Smooth muscle cell (in vitro differentiated cells): ENCODE results near the gene ANKRD13B. TPM values are rescaled to one million over a fixed set of nuclear protein-coding genes. Genes with fewer than 3 reads are reported as not detected.

Experiments
- DNase-seq: peaks from one replicate; lab custom pipeline; 2025; ENCODE audit not compliant: unreplicated experiment; lab: John Stamatoyannopoulos, UW
- H2AFZ ChIP-seq: fragments of 200-600 bp; sonication (generic); 2 replicates; pipeline ENCODE4 v1.6.0; 2016; ENCODE audit warnings: antibody characterized with exemption, low read depth, mild to moderate bottlenecking
- H3F3A ChIP-seq: fragments of 200-600 bp; sonication (generic); 2 replicates; pipeline ENCODE4 v1.6.0; 2017; ENCODE audit warnings: antibody characterized with exemption, low read depth
- H3K27ac ChIP-seq: fragments of 200-600 bp; sonication (generic); 2 replicates; pipeline ENCODE4 v1.5.1; 2016; ENCODE audit warnings: low read depth, mild to moderate bottlenecking
- H3K27me3 ChIP-seq: fragments of 200-600 bp; sonication (generic); 2 replicates; pipeline ENCODE4 v1.6.1; 2016; ENCODE audit warnings: low read depth, mild to moderate bottlenecking
- H3K36me3 ChIP-seq: fragments of 200-600 bp; sonication (generic); 2 replicates; pipeline ENCODE4 v1.5.1; 2016; ENCODE audit warnings: low read depth
- H3K4me1 ChIP-seq: fragments of 200-600 bp; sonication (generic); 2 replicates; pipeline ENCODE4 v1.5.1; 2016; ENCODE audit warnings: low read depth
- H3K4me2 ChIP-seq: fragments of 200-600 bp; sonication (generic); 2 replicates; pipeline ENCODE4 v1.6.0; 2016; ENCODE audit warnings: mild to moderate bottlenecking
- H3K4me3 ChIP-seq: fragments of 200-600 bp; sonication (generic); 2 replicates; pipeline ENCODE4 v1.5.1; 2016; ENCODE audit warnings: mild to moderate bottlenecking
- H3K79me2 ChIP-seq: fragments of 200-600 bp; sonication (generic); 2 replicates; pipeline ENCODE4 v1.6.0; 2016; ENCODE audit warnings: low read depth, mild to moderate bottlenecking
- H3K9ac ChIP-seq: fragments of 200-600 bp; sonication (generic); 2 replicates; pipeline ENCODE4 v1.6.0; 2016; ENCODE audit warnings: low read depth
- H3K9me3 ChIP-seq: fragments of 200-600 bp; sonication (generic); replicated peaks from 2 replicates; pipeline ENCODE4 v1.5.1; 2016; ENCODE audit warnings: low read depth
- H4K20me1 ChIP-seq: fragments of 200-600 bp; sonication (generic); 2 replicates; pipeline ENCODE4 v1.6.0; 2016; ENCODE audit warnings: low read depth
- CTCF ChIP-seq: fragments of 200-600 bp; sonication (generic); IDR thresholded peaks from 2 replicates; pipeline ENCODE4 v1.5.1; 2017; ENCODE audit warnings: borderline replicate concordance, mild to moderate bottlenecking, antibody characterized with exemption; ENCODE audit not compliant: insufficient read depth, poor library complexity, severe bottlenecking
- WGBS: methylation state at CpG from one replicate; pipeline ENCODE4 v1.1.7; 2016; ENCODE audit warnings: low lambda C conversion rate; 5-methylcytosine and 5-hydroxymethylcytosine counted together
- polyA plus RNA-seq: library from polyadenylated mRNA; unstranded; fragments of >200 nt; fragmentation: Nextera tagmentation; extraction: Ambion mirVana; gene quantifications from 2 replicates; pipeline ENCODE4 v1.2.1, GENCODE V29; 2016
- total RNA-seq: library from RNA; depleted of rRNA; stranded (reverse); fragments of >200 nt; gene quantifications from 2 replicates; pipeline ENCODE4 v1.2.3, GENCODE V29; 2014

The ANKRD13B gene
- total and polyA plus RNA-seq, 2 experiments from 2014 or later = 3.6 to 6.8 TPM

- Histone ChIP-seq H3K27ac (no peak overlapping the region), H3K4me2 (no peak overlapping the region), H4K20me1 (peaks cover 38% of the 10 kb centered on the region), H3K79me2 (no peaks in the 10 kb centered on the region), H3K36me3 (no peaks in the 10 kb centered on the region), H3K4me3 (no peak overlapping the region), H3F3A (peaks cover 4% of the 10 kb centered on the region), H3K27me3 (no peaks in the 10 kb centered on the region), H2AFZ (no peak overlapping the region), H3K9ac (no peak overlapping the region), H3K4me1 (no peaks in the 10 kb centered on the region), H3K9me3 (no peaks in the 10 kb centered on the region)
- no peak for DNase-seq
- TF ChIP-seq CTCF = no peak
- WGBS = 86% methylated on average over 5 of the region's 5 CpGs
Observed at GRCh38 chr17:29549177-29549923, 43.6 kb upstream of the ANKRD13B start.

- H3K27ac ChIP-seq = no peak overlapping the region
- peaks cover 5% of the 10 kb centered on the region for H4K20me1 ChIP-seq
- H3K4me2 ChIP-seq = no peak overlapping the region
- no peaks in the 10 kb centered on the region for H3K9me3 ChIP-seq
- H3K4me1 ChIP-seq = no peaks in the 10 kb centered on the region
- H3F3A ChIP-seq = no peaks in the 10 kb centered on the region
- H3K79me2 ChIP-seq = no peaks in the 10 kb centered on the region
- TF ChIP-seq CTCF = no peak
- no peak overlapping the region for H3K4me3 ChIP-seq
- no peak overlapping the region for H2AFZ ChIP-seq
- H3K9ac ChIP-seq = no peak overlapping the region
- WGBS = 88% methylated on average over 3 of the region's 3 CpGs
- DNase-seq = no peak
- no peaks in the 10 kb centered on the region for H3K36me3 ChIP-seq
- H3K27me3 ChIP-seq = no peaks in the 10 kb centered on the region
Observed at GRCh38 chr17:29555840-29556239, 37.1 kb upstream of the ANKRD13B start.

GRCh38 chr17:29557085-29557738, 35.7 kb upstream of the ANKRD13B start:
- Histone ChIP-seq H4K20me1 (no peaks in the 10 kb centered on the region), H3K36me3 (no peaks in the 10 kb centered on the region), H3K4me2 (no peak overlapping the region), H3K4me1 (no peaks in the 10 kb centered on the region), H3F3A (no peaks in the 10 kb centered on the region), H3K27ac (no peak overlapping the region), H3K79me2 (no peaks in the 10 kb centered on the region), H3K27me3 (no peaks in the 10 kb centered on the region), H3K9ac (no peak overlapping the region), H3K4me3 (no peak overlapping the region), H3K9me3 (no peaks in the 10 kb centered on the region), H2AFZ (no peak overlapping the region)
- TF ChIP-seq CTCF = no peak
- WGBS = 85% methylated on average over 1 of the region's 1 CpG
- no peak for DNase-seq
